HEK293T (cell line): ENCODE measurements around the gene HSPB6.

ENCODE experiments used
- CTCF ChIA-PET: fragments of 350-600 bp; formaldehyde crosslinking; extraction: SDS; loops from one replicate; lab custom pipeline; 2021; ENCODE audit warnings: antibody characterized with exemption, inconsistent platforms; lab: Yijun Ruan, JAX
- POLR2A ChIA-PET: fragments of 350-600 bp; formaldehyde crosslinking; extraction: SDS; loops from one replicate; lab custom pipeline; 2020; ENCODE audit warnings: antibody characterized with exemption, inconsistent platforms; lab: Yijun Ruan, JAX
- DNase-seq: peaks from one replicate; pipeline ENCODE4 v3.0.0; 2012; ENCODE audit warnings: mixed read lengths; ENCODE audit errors: extremely low spot score
- ARNT ChIP-seq: fragments of 450-650 bp; IDR thresholded peaks from 2 replicates; pipeline ENCODE4 v1.6.1; 2017; ENCODE audit warnings: mild to moderate bottlenecking
- BHLHE40 ChIP-seq: fragments of 450-650 bp; IDR thresholded peaks from 2 replicates; pipeline ENCODE4 v1.6.1; 2016; ENCODE audit warnings: mild to moderate bottlenecking, moderate library complexity, borderline replicate concordance
- CTBP1 ChIP-seq: fragments of 450-650 bp; IDR thresholded peaks from 2 replicates; pipeline ENCODE4 v1.6.1; 2016; ENCODE audit warnings: borderline replicate concordance
- ELF4 ChIP-seq: fragments of 450-650 bp; IDR thresholded peaks from 2 replicates; pipeline ENCODE4 v1.6.1; 2017; ENCODE audit warnings: antibody characterized with exemption
- FOXA1 ChIP-seq: fragments of 450-650 bp; IDR thresholded peaks from 2 replicates; pipeline ENCODE4 v1.6.1; 2016; ENCODE audit warnings: mild to moderate bottlenecking
- FOXK2 ChIP-seq: fragments of 450-650 bp; IDR thresholded peaks from 2 replicates; pipeline ENCODE4 v1.6.1; 2016; ENCODE audit warnings: mild to moderate bottlenecking
- FOXM1 ChIP-seq: fragments of 450-650 bp; IDR thresholded peaks from 2 replicates; pipeline ENCODE4 v1.6.1; 2017; ENCODE audit warnings: mild to moderate bottlenecking, borderline replicate concordance
- HDGF ChIP-seq: fragments of 450-650 bp; IDR thresholded peaks from 2 replicates; pipeline ENCODE4 v1.6.1; 2017; ENCODE audit warnings: antibody characterized with exemption, borderline replicate concordance
- L3MBTL2 ChIP-seq: fragments of 450-650 bp; conservative IDR thresholded peaks from 2 replicates; pipeline ENCODE4 v1.6.1; 2016; ENCODE audit warnings: mild to moderate bottlenecking
- LEF1 ChIP-seq: fragments of 450-650 bp; IDR thresholded peaks from 2 replicates; pipeline ENCODE4 v1.6.1; 2017; ENCODE audit warnings: mild to moderate bottlenecking, borderline replicate concordance
- NFRKB ChIP-seq: fragments of 450-650 bp; IDR thresholded peaks from 2 replicates; pipeline ENCODE4 v1.6.1; 2016; ENCODE audit warnings: mild to moderate bottlenecking, moderate library complexity
- SP1 ChIP-seq: fragments of 450-650 bp; IDR thresholded peaks from 2 replicates; pipeline ENCODE4 v1.6.1; 2017
- SUZ12 ChIP-seq: fragments of 450-650 bp; IDR thresholded peaks from 2 replicates; pipeline ENCODE4 v1.6.1; 2016; ENCODE audit warnings: mild to moderate bottlenecking
- TARDBP ChIP-seq: fragments of 450-650 bp; IDR thresholded peaks from 2 replicates; pipeline ENCODE4 v1.6.1; 2016
- ZNF384 ChIP-seq: fragments of 450-650 bp; IDR thresholded peaks from 2 replicates; pipeline ENCODE4 v1.6.1; 2016
- TF ChIP-seq, protein P1 (sequence below): fragments of 450-650 bp; IDR thresholded peaks from 2 replicates; pipeline ENCODE4 v1.6.1; 2016

The HSPB6 gene

DNA sequence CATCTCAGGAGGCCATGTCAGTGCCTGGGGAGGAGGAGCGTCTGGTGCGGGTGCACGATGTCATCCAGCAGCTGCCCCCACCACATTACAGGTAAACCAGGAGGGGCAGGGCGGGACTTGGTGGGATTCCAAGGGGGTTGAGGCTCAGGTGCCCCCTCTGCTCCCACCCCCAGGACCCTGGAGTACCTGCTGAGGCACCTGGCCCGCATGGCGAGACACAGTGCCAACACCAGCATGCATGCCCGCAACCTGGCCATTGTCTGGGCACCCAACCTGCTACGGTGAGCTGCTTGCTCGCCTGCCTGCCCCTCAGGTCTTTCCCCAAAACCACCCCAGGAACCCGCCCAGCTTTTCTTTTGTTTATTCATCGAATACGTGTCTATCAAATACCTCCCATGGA lies 25.8 kb upstream of the HSPB6 start:
- POLR2A ChIA-PET: interaction anchor here (0.6 kb wide), 1 partner anchor 42 kb away, joined by 3 read pairs; no protein-coding TSS in a partner anchor
- TF ChIP-seq FOXA1 (no peak), ELF4 (no peak), SUZ12 (no peak), L3MBTL2 (no peak), NFRKB (no peak), CTBP1 (no peak), ARNT (no peak), FOXK2 (no peak), FOXM1 (no peak), LEF1 (no peak), BHLHE40 (no peak), ZNF384 (no peak), HDGF (no peak), SP1 (no peak), TARDBP (no peak)
- TF ChIP-seq, protein P1, sequence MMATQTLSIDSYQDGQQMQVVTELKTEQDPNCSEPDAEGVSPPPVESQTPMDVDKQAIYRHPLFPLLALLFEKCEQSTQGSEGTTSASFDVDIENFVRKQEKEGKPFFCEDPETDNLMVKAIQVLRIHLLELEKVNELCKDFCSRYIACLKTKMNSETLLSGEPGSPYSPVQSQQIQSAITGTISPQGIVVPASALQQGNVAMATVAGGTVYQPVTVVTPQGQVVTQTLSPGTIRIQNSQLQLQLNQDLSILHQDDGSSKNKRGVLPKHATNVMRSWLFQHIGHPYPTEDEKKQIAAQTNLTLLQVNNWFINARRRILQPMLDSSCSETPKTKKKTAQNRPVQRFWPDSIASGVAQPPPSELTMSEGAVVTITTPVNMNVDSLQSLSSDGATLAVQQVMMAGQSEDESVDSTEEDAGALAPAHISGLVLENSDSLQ: no peak
- DNase-seq: no peak
- CTCF ChIA-PET: no interaction called here

DNA sequence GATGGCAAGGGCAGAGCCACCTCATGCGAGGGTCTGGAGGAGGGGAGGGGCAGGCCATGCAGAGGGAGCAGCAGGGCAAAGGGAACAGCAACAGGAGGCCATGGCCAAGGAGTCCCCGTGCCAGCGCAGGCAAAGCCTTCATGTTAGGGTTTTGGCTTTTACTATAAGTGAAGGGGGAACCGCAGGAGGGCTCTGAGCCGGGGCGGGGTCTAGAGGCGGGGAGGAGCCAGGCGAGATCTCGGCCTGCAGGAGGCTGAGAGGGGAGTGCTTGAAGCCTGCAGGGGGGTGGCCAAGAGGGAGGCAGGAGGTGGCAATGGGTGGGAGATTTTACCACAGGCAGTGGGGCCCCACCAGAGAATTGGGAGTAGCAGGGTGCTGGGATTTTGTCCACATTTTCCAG lies 24.8 kb upstream of the HSPB6 start:
- ChIA-PET POLR2A (no interaction called here), CTCF (no interaction called here)
- TF ChIP-seq ZNF384 (no peak), BHLHE40 (no peak), NFRKB (no peak), ELF4 (no peak), ARNT (no peak), FOXM1 (no peak), L3MBTL2 (no peak), FOXK2 (no peak), HDGF (no peak), LEF1 (no peak), SUZ12 (no peak), CTBP1 (no peak)
- TF ChIP-seq, protein P1: no peak
- no peak for DNase-seq

DNA sequence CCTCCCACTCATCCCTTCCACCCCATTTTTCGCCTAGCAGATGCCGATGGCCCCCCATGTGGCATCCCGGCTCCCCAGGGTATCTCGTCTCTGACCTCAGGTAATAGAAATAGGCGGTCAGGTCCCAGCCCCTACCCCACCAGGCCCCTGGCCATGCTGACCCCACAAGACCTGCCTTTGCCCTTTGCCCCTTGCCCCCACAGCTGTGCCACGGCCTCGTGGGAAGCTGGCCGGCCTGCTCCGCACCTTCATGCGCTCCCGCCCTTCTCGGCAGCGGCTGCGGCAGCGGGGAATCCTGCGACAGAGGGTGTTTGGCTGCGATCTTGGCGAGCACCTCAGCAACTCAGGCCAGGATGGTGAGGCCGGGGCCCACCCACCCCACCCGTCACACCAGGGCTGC lies 23.9 kb upstream of the HSPB6 start:
- TF ChIP-seq L3MBTL2: no peak
- TF ChIP-seq NFRKB: no peak
- TF ChIP-seq FOXK2: no peak
- TF ChIP-seq SP1: no peak
- TF ChIP-seq ARNT: no peak
- TF ChIP-seq, protein P1: no peak
- no peak for TF ChIP-seq FOXA1
- no peak for TF ChIP-seq HDGF
- TF ChIP-seq ZNF384: no peak
- no peak for TF ChIP-seq SUZ12
- no peak for TF ChIP-seq BHLHE40
- TF ChIP-seq TARDBP: no peak
- DNase-seq: no peak
- ChIA-PET CTCF (no interaction called here), POLR2A (no interaction called here)

DNA sequence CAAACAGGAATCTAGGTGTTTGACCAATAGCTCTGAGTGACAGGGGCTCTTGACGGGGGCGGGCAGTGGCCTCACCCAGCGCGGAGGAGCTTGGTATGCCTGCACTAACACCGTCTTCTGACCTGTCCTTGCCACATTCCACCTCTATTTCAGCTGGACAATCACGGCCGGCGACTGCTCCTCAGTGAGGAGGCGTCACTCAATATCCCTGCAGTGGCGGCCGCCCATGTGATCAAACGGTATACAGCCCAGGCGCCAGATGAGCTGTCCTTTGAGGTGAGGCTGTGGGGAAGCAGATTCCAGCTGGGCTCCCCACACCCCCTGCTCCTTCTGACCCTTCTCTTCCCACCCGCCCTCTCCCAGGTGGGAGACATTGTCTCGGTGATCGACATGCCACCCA lies 23.2 kb upstream of the HSPB6 start:
- ChIA-PET CTCF (no interaction called here), POLR2A (interaction anchor here (0.7 kb wide), 1 partner anchor 10 kb away, joined by 3 read pairs; no protein-coding TSS in a partner anchor)
- no peak for DNase-seq
- TF ChIP-seq FOXK2 (no peak), SP1 (no peak), ZNF384 (no peak), CTBP1 (no peak), L3MBTL2 (no peak), BHLHE40 (no peak)
- TF ChIP-seq, protein P1: no peak

DNA sequence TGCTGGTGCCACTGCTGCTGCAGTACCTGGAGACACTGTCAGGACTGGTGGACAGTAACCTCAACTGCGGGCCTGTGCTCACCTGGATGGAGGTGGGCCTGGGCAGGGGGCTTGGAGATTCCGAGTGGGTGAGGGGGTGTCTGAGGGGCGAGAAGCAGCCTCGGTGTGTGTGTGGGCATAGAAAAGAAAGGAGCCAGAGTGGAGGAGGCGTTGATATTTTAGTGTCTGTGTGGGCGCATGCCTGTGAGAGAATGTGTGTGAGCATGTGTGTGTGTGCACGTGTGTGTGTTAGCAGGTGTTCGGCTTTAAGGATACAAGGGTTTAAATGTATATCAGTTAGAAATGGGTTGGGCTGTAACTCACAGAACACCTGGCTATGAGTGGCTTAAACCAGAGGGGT lies 22.2 kb upstream of the HSPB6 start:
- CTCF ChIA-PET: no interaction called here

DNA sequence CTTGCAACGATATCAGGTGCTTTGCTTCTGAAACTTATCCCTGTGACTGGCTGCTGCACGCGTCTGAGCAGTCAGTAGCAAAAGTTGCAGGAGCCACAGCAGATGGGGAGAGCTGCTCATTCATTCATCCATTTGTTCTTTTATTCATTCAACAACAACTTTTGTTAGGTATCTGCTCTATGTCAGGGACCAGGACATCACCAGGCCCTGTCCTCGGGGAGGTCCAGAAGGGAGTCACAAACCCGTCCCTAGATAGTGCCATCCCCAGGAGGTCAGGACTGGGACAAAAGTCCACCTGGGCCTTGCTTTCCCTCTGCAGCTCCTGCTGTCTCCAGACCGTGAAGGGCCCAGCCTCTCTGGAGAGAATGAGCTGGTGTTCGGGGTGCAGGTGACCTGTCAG lies 21.1 kb upstream of the HSPB6 start:
- no peak for DNase-seq
- TF ChIP-seq SP1: no peak
- TF ChIP-seq FOXM1: no peak
- TF ChIP-seq TARDBP: no peak
- TF ChIP-seq BHLHE40: no peak
- TF ChIP-seq HDGF: no peak
- TF ChIP-seq ARNT: no peak
- no peak for TF ChIP-seq ELF4
- TF ChIP-seq, protein P1: no peak
- no peak for TF ChIP-seq ZNF384
- ChIA-PET CTCF (no interaction called here), POLR2A (no interaction called here)

More for the DNA sequence above, 22.2 kb upstream of the HSPB6 start:
- POLR2A ChIA-PET: no interaction called here
- TF ChIP-seq LEF1: no peak
- no peak for TF ChIP-seq CTBP1
- TF ChIP-seq ARNT: no peak
- no peak for TF ChIP-seq BHLHE40
- no peak for TF ChIP-seq SUZ12
- TF ChIP-seq L3MBTL2: no peak
- TF ChIP-seq SP1: no peak
- TF ChIP-seq FOXK2: no peak
- no peak for DNase-seq
